Endothelial cell of umbilical vein (primary cell): ENCODE measurements around the gene IL1RL1. TPM values are rescaled to one million over a fixed set of nuclear protein-coding genes. Genes with fewer than 3 reads are reported as not detected.

ENCODE experiments used
- BruUV-seq: library from RNA; stranded (reverse); fragments of 400-500 nt; replicated peaks from 2 replicates; lab custom pipeline; 2021; lab: Mats Ljungman, UMichigan
- CTCF ChIA-PET: fragments of 300-600, 350-600 bp; sonication (Branson Sonifier 250); formaldehyde crosslinking; loops from one replicate; lab custom pipeline; 2021; ENCODE audit warnings: antibody characterized with exemption, inconsistent platforms; lab: Charles Lee
- POLR2A ChIA-PET: fragments of 300-600, 350-600 bp; sonication (Branson Sonifier 250); formaldehyde crosslinking; loops from one replicate; lab custom pipeline; 2021; ENCODE audit warnings: antibody characterized with exemption, inconsistent platforms; lab: Charles Lee
- DNase-seq: peaks from one replicate; pipeline ENCODE4 v3.0.0-alpha.2; 2011; ENCODE audit warnings: low read depth, low spot score
- FAIRE-seq: peaks from 2 replicates; lab custom pipeline; 2011; peaks lifted over from hg19 to GRCh38; lab: Jason Lieb, UNC
- H2AFZ ChIP-seq: 2 replicates; pipeline ENCODE4 v1.6.0; 2012; ENCODE audit warnings: low read depth, low read length, control low read depth, inconsistent platforms
- H3K27ac ChIP-seq: 2 replicates; pipeline ENCODE4 v1.5.1; 2011; ENCODE audit warnings: low read depth, mild to moderate bottlenecking, control low read depth, low read length, moderate library complexity; ENCODE audit not compliant: insufficient read depth
- H3K27me3 ChIP-seq, 2 experiments: 2 replicates each; pipeline versions ENCODE4 v1.6.0 to v1.6.1; 2011; ENCODE audit warnings: low read length in 2 of 2, mixed read lengths in 1 of 2; ENCODE audit not compliant: control insufficient read depth in 2 of 2, insufficient read depth in 2 of 2
- H3K36me3 ChIP-seq, 2 experiments: 2 replicates in 1 of 2; 3 replicates in 1 of 2; pipeline ENCODE4 v1.5.1; 2011; ENCODE audit warnings: low read length in 2 of 2, mild to moderate bottlenecking in 1 of 2, moderate library complexity in 1 of 2; ENCODE audit not compliant: control insufficient read depth in 2 of 2, insufficient read depth in 2 of 2; ENCODE audit errors: extremely low read depth in 1 of 2
- H3K4me1 ChIP-seq: 3 replicates; pipeline ENCODE4 v1.5.1; 2011; ENCODE audit warnings: mild to moderate bottlenecking, low read length; ENCODE audit not compliant: control insufficient read depth, insufficient read depth; ENCODE audit errors: extremely low read depth
- H3K4me2 ChIP-seq: 2 replicates; pipeline ENCODE4 v1.6.1; 2011; ENCODE audit warnings: low read length, control low read depth, mixed read lengths; ENCODE audit not compliant: insufficient read depth
- H3K4me3 ChIP-seq, 3 experiments: fragments of 200-600 bp in 1 of 3; sonication (generic), shearing (Covaris generic) in 1 of 3; replicated peaks in 1 of 3; 2 replicates each; pipeline ENCODE4 v1.5.1; 2011 to 2016; ENCODE audit warnings: control low read depth in 3 of 3, low read length in 3 of 3, mild to moderate bottlenecking in 2 of 3, inconsistent platforms in 1 of 3, low read depth in 1 of 3, moderate library complexity in 1 of 3; ENCODE audit not compliant: insufficient read depth in 1 of 3
- H3K79me2 ChIP-seq: 2 replicates; pipeline ENCODE4 v1.6.0; 2012; ENCODE audit warnings: low read length, inconsistent platforms; ENCODE audit not compliant: control insufficient read depth, insufficient read depth
- H3K9ac ChIP-seq: replicated peaks from 2 replicates; pipeline ENCODE3; 2011; ENCODE audit warnings: low read length, control low read depth; ENCODE audit not compliant: insufficient read depth; ENCODE audit errors: extremely low read depth
- H3K9me1 ChIP-seq: replicated peaks from 3 replicates; pipeline ENCODE4 v1.6.0; 2011; ENCODE audit warnings: mild to moderate bottlenecking, low read length; ENCODE audit not compliant: control insufficient read depth, insufficient read depth; ENCODE audit errors: extremely low read depth
- H3K9me3 ChIP-seq: replicated peaks from 2 replicates; pipeline ENCODE4 v1.5.1; 2012; ENCODE audit warnings: low read length, inconsistent platforms; ENCODE audit not compliant: control insufficient read depth, insufficient read depth
- H4K20me1 ChIP-seq: replicated peaks from 2 replicates; pipeline ENCODE3; 2011; ENCODE audit warnings: mild to moderate bottlenecking, low read length; ENCODE audit not compliant: control insufficient read depth, insufficient read depth; ENCODE audit errors: extremely low read depth
- CTCF ChIP-seq, 2 donors: IDR thresholded peaks; 1 replicate in 1 of 2; 2 replicates in 1 of 2; pipeline ENCODE4 v1.5.1; 2011; ENCODE audit warnings: low read length in 2 of 2, mild to moderate bottlenecking in 2 of 2, moderate library complexity in 2 of 2, control low read depth in 1 of 2, inconsistent platforms in 1 of 2, low read depth in 1 of 2; ENCODE audit not compliant: insufficient read depth in 1 of 2; ENCODE audit errors: extremely low read depth in 1 of 2
- FOS ChIP-seq: IDR thresholded peaks from 2 replicates; pipeline ENCODE4 v1.6.1; 2011; ENCODE audit warnings: mild to moderate bottlenecking, low read length, moderate library complexity, borderline replicate concordance; ENCODE audit not compliant: insufficient read depth
- JUN ChIP-seq: IDR thresholded peaks from 2 replicates; pipeline ENCODE4 v1.6.1; 2011; ENCODE audit warnings: borderline replicate concordance, low read depth; ENCODE audit not compliant: insufficient read length, insufficient read depth
- MYC ChIP-seq: IDR thresholded peaks from one replicate; pipeline ENCODE4 v1.6.1; 2011; ENCODE audit warnings: mild to moderate bottlenecking, low read depth, low read length
- POLR2A ChIP-seq: IDR thresholded peaks from 2 replicates; pipeline ENCODE4 v1.6.1; 2012; ENCODE audit warnings: low read depth, mild to moderate bottlenecking, control low read depth, low read length
- POLR2AphosphoS5 ChIP-seq: IDR thresholded peaks from 2 replicates; pipeline ENCODE4 v1.6.1; 2012; ENCODE audit warnings: low read depth, mild to moderate bottlenecking, control low read depth, low read length, moderate library complexity; ENCODE audit not compliant: insufficient read depth
- dilution Hi-C: fragments of 300-500 bp; cut with MboI; formaldehyde crosslinking; loops from one replicate; pipeline ENCODE4 v1.15.0; 2019; ENCODE audit warnings: low sequenced_read_pairs; ENCODE audit not compliant: extremely low pct_ligation_motif_present
- intact Hi-C: fragments of 100-400 bp; cut with micrococcal nuclease; formaldehyde crosslinking; loops from one replicate; pipeline ENCODE4 v1.10.0; 2022
- polyA plus RNA-seq, 4 experiments: library from polyadenylated mRNA; depleted of rRNA in 3 of 4; stranded (reverse) in 3 of 4; unstranded in 1 of 4; fragments of >200 nt; gene quantifications; 2 replicates each; pipeline versions ENCODE4 v1.2.1 to v1.2.3, GENCODE V29; 2011 to 2012; ENCODE audit warnings: missing spikeins in 1 of 4
- total RNA-seq: library from RNA; stranded (reverse); gene quantifications from 2 replicates; pipeline ENCODE4 v1.2.3, GENCODE V29; 2021

IL1RL1 gene
- total and polyA plus RNA-seq, 2 donors (not counting 3 experiments of a cell fraction or from before 2014, with no cell fraction given), result 32.2 to 44.0 TPM

- DNase-seq, result no peak
- H4K20me1 ChIP-seq, result no peaks in the 10 kb centered on the region
- dilution Hi-C loops (no loop called here), intact Hi-C loops (no loop called here)
- POLR2A ChIA-PET, result no interaction called here
- TF ChIP-seq FOS, result no peak
- no peak for TF ChIP-seq CTCF (IDR thresholded peaks at IDR 0.05; ENCODE audit: extremely low read depth in 1 of 2, insufficient read depth in 1 of 2, low read depth in 1 of 2, low read length in 2 of 2)
- TF ChIP-seq POLR2A, result no peak
- H3K9me3 ChIP-seq, result no peaks in the 10 kb centered on the region
- H3K4me1 ChIP-seq, result no peaks in the 10 kb centered on the region
- H3K36me3 ChIP-seq, result no peaks in the 10 kb centered on the region
- no peaks in the 10 kb centered on the region for H3K9me1 ChIP-seq
- H3K27ac ChIP-seq, result no peak overlapping the region
- H3K27me3 ChIP-seq, result peaks cover 0 to 2% of the 10 kb centered on the region in 2 experiments
- H3K4me2 ChIP-seq, result no peak overlapping the region
- H2AFZ ChIP-seq, result no peak overlapping the region
- no peaks in the 10 kb centered on the region for H3K79me2 ChIP-seq
- no peak for FAIRE-seq
- CTCF ChIA-PET, result interaction anchor here (1.4 kb wide), 1 partner anchor 10 kb away, joined by 8 read pairs; no protein-coding TSS in a partner anchor
- no TSS peak for BruUV-seq
- H3K9ac ChIP-seq, result no peak overlapping the region
- H3K4me3 ChIP-seq, result no peak overlapping the region
These were observed 28.7 kb upstream of the IL1RL1 start for GRCh38 chr2:102282678-102283091.

GRCh38 chr2:102283996-102284395 is 27.4 kb upstream of the IL1RL1 start:
- no peak overlapping the region for H3K9ac ChIP-seq
- no peak overlapping the region for H2AFZ ChIP-seq
- dilution Hi-C loops (no loop called here), intact Hi-C loops (no loop called here)
- no peaks in the 10 kb centered on the region for H4K20me1 ChIP-seq
- H3K4me3 ChIP-seq, result no peak overlapping the region
- no peaks in the 10 kb centered on the region for H3K36me3 ChIP-seq
- FAIRE-seq (no peak), DNase-seq (no peak)
- CTCF ChIA-PET, result interaction anchor here (1.2 to 2.2 kb wide), 2 partner anchors 16 to 18 kb away, joined by 3 to 7 read pairs; no protein-coding TSS in a partner anchor
- no peak overlapping the region for H3K4me2 ChIP-seq
- no peak overlapping the region for H3K27ac ChIP-seq
- no peaks in the 10 kb centered on the region for H3K9me1 ChIP-seq
- BruUV-seq, result no TSS peak
- H3K79me2 ChIP-seq, result no peaks in the 10 kb centered on the region
- H3K9me3 ChIP-seq, result no peaks in the 10 kb centered on the region
- no peaks in the 10 kb centered on the region for H3K4me1 ChIP-seq
- POLR2A ChIA-PET, result no interaction called here
- no peaks in the 10 kb centered on the region for H3K27me3 ChIP-seq
- TF ChIP-seq MYC, result no peak
- no peak for TF ChIP-seq JUN
- TF ChIP-seq POLR2AphosphoS5, result no peak
- no peak for TF ChIP-seq CTCF (IDR thresholded peaks at IDR 0.05; ENCODE audit: extremely low read depth in 1 of 2, insufficient read depth in 1 of 2, low read depth in 1 of 2, low read length in 2 of 2)
